Tibial artery (tissue), 4 donors: Measurements from ENCODE around the gene SOHLH1.

Experiments
- DNase-seq, 2 donors: peaks; one replicate each; pipeline ENCODE4 v3.0.0-alpha.2; 2019
- H3K27ac ChIP-seq, 2 donors: fragments of 200-600 bp; sonication (generic) in 1 of 2; 1 replicate in 1 of 2; 2 replicates in 1 of 2; pipeline ENCODE4 v1.5.1; 2018 to 2019; ENCODE audit warnings: mild to moderate bottlenecking in 1 of 2
- H3K27me3 ChIP-seq, 2 donors: fragments of 200-600 bp; sonication (generic) in 1 of 2; one replicate each; pipeline versions ENCODE4 v1.5.1 to v1.6.0; 2016 to 2019
- H3K36me3 ChIP-seq, 3 donors: fragments of 200-600 bp; sonication (generic) in 2 of 3; one replicate each; pipeline ENCODE4 v1.5.1; 2016 to 2019; ENCODE audit warnings: mild to moderate bottlenecking in 2 of 3
- H3K4me1 ChIP-seq, 4 donors: fragments of 200-600 bp; sonication (generic) in 2 of 4; 1 replicate in 3 of 4; 2 replicates in 1 of 4; pipeline ENCODE4 v1.5.1; 2016 to 2019
- H3K4me3 ChIP-seq, 2 donors: fragments of 200-600 bp; sonication (generic) in 1 of 2; 1 replicate in 1 of 2; 2 replicates in 1 of 2; pipeline ENCODE4 v1.5.1; 2018 to 2019; ENCODE audit warnings: mild to moderate bottlenecking in 2 of 2
- H3K9me3 ChIP-seq, 3 donors: fragments of 200-600 bp; sonication (generic) in 1 of 3; one replicate each; pipeline ENCODE4 v1.5.1; 2016 to 2019
- intact Hi-C: fragments of 100-400 bp; cut with DNase I; formaldehyde crosslinking; loops from one replicate; pipeline ENCODE4 v1.15.0; 2023; ENCODE audit warnings: low total_unique reads
- TF ChIP-seq, protein P1 (sequence below), 2 experiments: fragments of 200-600 bp in 1 of 2; fragments of 450-650 bp in 1 of 2; IDR thresholded peaks; one replicate each; pipeline ENCODE4 v1.5.1; 2017 to 2019; ENCODE audit warnings: antibody characterized with exemption in 2 of 2, mild to moderate bottlenecking in 1 of 2, moderate library complexity in 1 of 2

Gene SOHLH1

GRCh38 chr9:135696446-135696845, 2.8 kb downstream of the SOHLH1 start:
- Histone ChIP-seq H3K36me3 (no peaks in the 10 kb centered on the region), H3K27me3 (peaks cover 0 to 42% of the 10 kb centered on the region in 2 donors), H3K27ac (no peak overlapping the region), H3K9me3 (no peaks in the 10 kb centered on the region), H3K4me1 (no peaks in the 10 kb centered on the region), H3K4me3 (no peak overlapping the region)
- intact Hi-C loops = no loop called here
- TF ChIP-seq, protein P1, sequence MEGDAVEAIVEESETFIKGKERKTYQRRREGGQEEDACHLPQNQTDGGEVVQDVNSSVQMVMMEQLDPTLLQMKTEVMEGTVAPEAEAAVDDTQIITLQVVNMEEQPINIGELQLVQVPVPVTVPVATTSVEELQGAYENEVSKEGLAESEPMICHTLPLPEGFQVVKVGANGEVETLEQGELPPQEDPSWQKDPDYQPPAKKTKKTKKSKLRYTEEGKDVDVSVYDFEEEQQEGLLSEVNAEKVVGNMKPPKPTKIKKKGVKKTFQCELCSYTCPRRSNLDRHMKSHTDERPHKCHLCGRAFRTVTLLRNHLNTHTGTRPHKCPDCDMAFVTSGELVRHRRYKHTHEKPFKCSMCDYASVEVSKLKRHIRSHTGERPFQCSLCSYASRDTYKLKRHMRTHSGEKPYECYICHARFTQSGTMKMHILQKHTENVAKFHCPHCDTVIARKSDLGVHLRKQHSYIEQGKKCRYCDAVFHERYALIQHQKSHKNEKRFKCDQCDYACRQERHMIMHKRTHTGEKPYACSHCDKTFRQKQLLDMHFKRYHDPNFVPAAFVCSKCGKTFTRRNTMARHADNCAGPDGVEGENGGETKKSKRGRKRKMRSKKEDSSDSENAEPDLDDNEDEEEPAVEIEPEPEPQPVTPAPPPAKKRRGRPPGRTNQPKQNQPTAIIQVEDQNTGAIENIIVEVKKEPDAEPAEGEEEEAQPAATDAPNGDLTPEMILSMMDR (IDR thresholded peaks at IDR 0.05) = no peak
- DNase-seq = no peak

- TF ChIP-seq, protein P1 (IDR thresholded peaks at IDR 0.05) = no peak
- H3K9me3 ChIP-seq = no peaks in the 10 kb centered on the region
- H3K36me3 ChIP-seq = no peaks in the 10 kb centered on the region
- peaks cover 0 to 39% of the 10 kb centered on the region in 2 donors for H3K27me3 ChIP-seq
- no peak overlapping the region for H3K4me3 ChIP-seq
- no peak overlapping the region for H3K27ac ChIP-seq
- no peak for DNase-seq
- no peaks in the 10 kb centered on the region for H3K4me1 ChIP-seq
- intact Hi-C loops = no loop called here
Observed at GRCh38 chr9:135695642-135696041, 3.6 kb downstream of the SOHLH1 start.

DNA sequence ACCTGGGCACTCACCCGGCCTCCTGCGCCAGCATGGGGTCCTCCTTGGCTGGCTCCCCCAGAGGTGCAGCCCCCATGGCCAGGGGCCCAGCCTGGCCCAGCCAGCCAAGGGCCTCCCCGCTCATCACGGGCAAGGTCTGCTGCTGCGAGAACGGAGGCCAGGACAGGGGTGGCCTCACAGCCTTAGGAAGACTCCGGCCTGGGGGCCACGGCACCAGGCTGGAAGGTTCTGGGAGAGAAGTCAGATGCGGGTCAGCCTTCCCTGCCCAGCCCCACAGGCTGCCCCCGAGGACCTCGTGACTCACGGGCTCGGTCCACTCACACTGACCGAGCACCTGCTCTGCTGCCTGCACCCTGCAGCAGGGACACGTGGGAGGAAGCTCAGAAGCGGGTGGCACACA, 4.2 kb downstream of the SOHLH1 start:
- Histone ChIP-seq H3K27ac (no peak overlapping the region), H3K36me3 (no peaks in the 10 kb centered on the region), H3K4me3 (no peak overlapping the region), H3K4me1 (no peaks in the 10 kb centered on the region), H3K27me3 (peaks cover 0 to 41% of the 10 kb centered on the region in 2 donors), H3K9me3 (no peaks in the 10 kb centered on the region)
- no peak for DNase-seq
- intact Hi-C loops = no loop called here
- TF ChIP-seq, protein P1 (IDR thresholded peaks at IDR 0.05) = no peak

- TF ChIP-seq, protein P1 (IDR thresholded peaks at IDR 0.05) = no peak
- Histone ChIP-seq H3K9me3 (no peaks in the 10 kb centered on the region), H3K4me3 (no peak overlapping the region), H3K36me3 (no peaks in the 10 kb centered on the region), H3K27ac (no peak overlapping the region), H3K27me3 (peaks cover 0 to 47% of the 10 kb centered on the region in 2 donors), H3K4me1 (no peaks in the 10 kb centered on the region)
- no peak for DNase-seq
- intact Hi-C loops = no loop called here
Observed at GRCh38 chr9:135694414-135694813, 4.9 kb downstream of the SOHLH1 start.

DNA sequence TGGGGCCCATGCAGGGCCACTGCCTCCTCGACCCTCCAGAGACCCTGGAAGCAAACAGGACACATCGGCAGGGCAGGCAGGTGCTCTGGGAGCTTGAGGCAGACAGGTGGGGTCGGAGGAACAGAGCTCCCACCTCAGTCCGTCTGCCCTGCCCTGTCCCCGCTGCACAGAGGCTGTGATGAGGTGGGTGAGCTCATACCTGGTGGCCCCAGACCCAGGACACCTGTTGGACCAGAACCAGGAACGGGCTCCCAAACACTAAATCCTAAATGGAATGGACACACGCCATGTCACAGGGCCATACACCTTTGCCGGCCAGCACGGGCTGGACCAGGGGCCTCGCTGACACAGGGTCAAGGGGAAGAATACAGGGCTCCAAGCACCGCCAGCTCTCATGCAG, 5.5 kb downstream of the SOHLH1 start:
- no peak for DNase-seq
- H3K27ac ChIP-seq = no peak overlapping the region
- H3K4me1 ChIP-seq = no peaks in the 10 kb centered on the region
- H3K9me3 ChIP-seq = no peaks in the 10 kb centered on the region
- no peak overlapping the region for H3K4me3 ChIP-seq
- H3K27me3 ChIP-seq = peaks cover 0 to 50% of the 10 kb centered on the region in 2 donors
- no peaks in the 10 kb centered on the region for H3K36me3 ChIP-seq
- intact Hi-C loops = no loop called here
- TF ChIP-seq, protein P1 (IDR thresholded peaks at IDR 0.05) = no peak

DNA sequence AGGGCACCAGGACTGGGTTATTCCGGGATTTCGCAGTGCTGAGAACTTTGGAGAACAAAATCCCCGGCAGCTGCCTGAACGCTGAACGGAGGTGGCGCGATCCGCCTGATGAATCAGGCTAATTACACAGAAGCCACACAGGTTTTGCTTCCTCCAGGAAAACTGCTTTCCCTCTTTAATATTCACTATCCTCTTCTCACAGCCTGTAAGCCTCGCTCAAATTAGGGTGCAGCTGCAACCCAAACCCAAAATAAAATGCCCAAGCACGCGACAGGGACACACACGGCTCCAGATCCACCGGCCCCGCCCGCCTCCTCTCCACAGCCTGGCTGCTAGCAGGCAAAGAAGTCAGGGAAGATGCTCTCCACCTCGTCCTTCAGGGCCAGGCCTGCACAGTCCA, 6.0 kb downstream of the SOHLH1 start:
- Histone ChIP-seq H3K4me3 (no peak overlapping the region), H3K9me3 (no peaks in the 10 kb centered on the region), H3K36me3 (no peaks in the 10 kb centered on the region), H3K27me3 (peaks cover 0 to 50% of the 10 kb centered on the region in 2 donors), H3K27ac (no peak overlapping the region), H3K4me1 (no peaks in the 10 kb centered on the region)
- intact Hi-C loops = no loop called here
- no peak for DNase-seq
- TF ChIP-seq, protein P1 (IDR thresholded peaks at IDR 0.05) = no peak
